IPS DF 6.9 (cell line): ENCODE results near the gene HPS6.
"Not testable (repeated sequence)": the region's sequence is repeated elsewhere in the genome, so short reads cannot be mapped to it uniquely, and the experiment has no call there.

Experiments used
- DNase-seq: peaks from one replicate; pipeline ENCODE4 v3.0.0-alpha.2; 2013; ENCODE audit warnings: low read depth, low spot score
- H3K27ac ChIP-seq: one replicate; pipeline ENCODE4 v1.5.1; 2013; ENCODE audit warnings: low read length, control low read depth
- H3K27me3 ChIP-seq: 2 replicates; pipeline ENCODE4 v1.6.1; 2013; ENCODE audit warnings: mild to moderate bottlenecking, low read length; ENCODE audit not compliant: control insufficient read depth, insufficient read depth
- H3K36me3 ChIP-seq: 2 replicates; pipeline ENCODE4 v1.6.1; 2013; ENCODE audit warnings: low read length; ENCODE audit not compliant: control insufficient read depth, insufficient read depth
- H3K4me1 ChIP-seq: 2 replicates; pipeline ENCODE4 v1.6.1; 2013; ENCODE audit warnings: low read length; ENCODE audit not compliant: control insufficient read depth, insufficient read depth
- H3K4me3 ChIP-seq: 2 replicates; pipeline ENCODE4 v1.5.1; 2013; ENCODE audit warnings: mild to moderate bottlenecking, low read length
- H3K9me3 ChIP-seq: 2 replicates; pipeline ENCODE4 v1.6.1; 2013; ENCODE audit warnings: low read length, inconsistent platforms; ENCODE audit not compliant: control insufficient read depth, insufficient read depth
- WGBS: extraction: QIAGEN DNeasy Blood & Tissue Kit; methylation state at CpG from one replicate; pipeline ENCODE4 v1.1.7; 2013; ENCODE audit warnings: mixed read lengths, missing lambda C conversion rate; ENCODE audit not compliant: insufficient read length, insufficient coverage; 5-methylcytosine and 5-hydroxymethylcytosine counted together

The HPS6 gene

DNA sequence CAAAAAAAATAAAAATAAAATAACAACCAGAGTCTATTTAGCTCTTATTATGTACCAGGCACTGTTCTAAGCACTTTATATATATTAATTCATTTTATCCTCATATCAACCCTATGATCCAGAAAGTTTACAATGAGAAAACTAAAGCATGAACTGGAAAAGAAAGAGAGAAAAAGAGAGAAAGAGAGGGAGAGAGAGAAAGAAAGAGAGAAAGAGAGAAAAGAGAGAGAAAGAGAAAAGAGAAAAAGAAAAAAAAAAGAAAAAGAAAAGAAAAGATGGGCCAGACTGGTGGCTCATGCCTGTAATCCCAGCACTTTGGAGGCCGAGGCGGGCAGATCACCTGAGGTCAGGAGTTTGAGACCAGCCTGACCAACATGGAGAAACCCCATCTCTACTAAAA, 19.1 kb upstream of the HPS6 start:
- H3K27me3 ChIP-seq: no peaks in the 10 kb centered on the region
- H3K4me3 ChIP-seq: no peak overlapping the region
- H3K36me3 ChIP-seq: no peaks in the 10 kb centered on the region
- H3K4me1 ChIP-seq: no peaks in the 10 kb centered on the region
- no CpG with 5 or more reads among the region's 2 CpGs for WGBS
- H3K27ac ChIP-seq: no peak overlapping the region
- DNase-seq: no peak
- no peaks in the 10 kb centered on the region for H3K9me3 ChIP-seq

DNA sequence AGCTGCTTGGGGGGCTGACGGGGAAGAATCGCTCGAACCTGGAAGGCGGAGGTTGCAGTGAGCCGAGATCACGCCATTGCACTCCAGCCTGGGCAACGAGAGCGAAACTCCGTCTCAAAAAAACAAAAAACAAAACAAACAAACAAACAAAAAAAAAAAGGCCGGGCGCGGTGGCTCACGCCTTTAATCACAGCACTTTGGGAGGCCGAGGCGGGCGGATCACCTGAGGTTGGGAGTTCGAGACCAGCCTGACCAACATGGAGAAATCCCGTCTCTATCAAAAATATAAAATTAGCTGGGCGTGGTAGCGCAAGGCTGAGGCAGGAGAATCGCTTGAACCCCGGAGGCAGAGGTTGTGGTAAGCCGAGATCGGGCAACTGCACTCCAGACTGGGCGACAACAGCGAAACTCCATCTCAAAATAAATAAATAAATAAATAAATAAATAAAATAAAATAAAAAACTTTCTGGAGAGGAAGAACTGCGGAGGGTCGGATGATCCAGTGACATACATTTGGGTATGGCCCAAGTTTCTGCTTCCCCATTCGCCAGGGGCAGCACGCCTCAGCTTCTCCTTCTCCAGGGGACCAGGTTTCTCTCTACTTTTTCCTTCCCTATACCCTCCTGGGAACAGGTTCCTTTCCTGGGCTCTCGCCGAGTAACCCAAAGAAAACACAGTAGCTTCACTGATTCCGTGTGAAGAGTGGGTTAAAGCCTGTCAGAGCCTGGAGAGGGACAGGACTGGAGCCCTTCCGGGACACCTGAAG, 10.1 kb upstream of the HPS6 start:
- H3K27ac ChIP-seq, H3K4me1 ChIP-seq: not testable (repeated sequence)

DNA sequence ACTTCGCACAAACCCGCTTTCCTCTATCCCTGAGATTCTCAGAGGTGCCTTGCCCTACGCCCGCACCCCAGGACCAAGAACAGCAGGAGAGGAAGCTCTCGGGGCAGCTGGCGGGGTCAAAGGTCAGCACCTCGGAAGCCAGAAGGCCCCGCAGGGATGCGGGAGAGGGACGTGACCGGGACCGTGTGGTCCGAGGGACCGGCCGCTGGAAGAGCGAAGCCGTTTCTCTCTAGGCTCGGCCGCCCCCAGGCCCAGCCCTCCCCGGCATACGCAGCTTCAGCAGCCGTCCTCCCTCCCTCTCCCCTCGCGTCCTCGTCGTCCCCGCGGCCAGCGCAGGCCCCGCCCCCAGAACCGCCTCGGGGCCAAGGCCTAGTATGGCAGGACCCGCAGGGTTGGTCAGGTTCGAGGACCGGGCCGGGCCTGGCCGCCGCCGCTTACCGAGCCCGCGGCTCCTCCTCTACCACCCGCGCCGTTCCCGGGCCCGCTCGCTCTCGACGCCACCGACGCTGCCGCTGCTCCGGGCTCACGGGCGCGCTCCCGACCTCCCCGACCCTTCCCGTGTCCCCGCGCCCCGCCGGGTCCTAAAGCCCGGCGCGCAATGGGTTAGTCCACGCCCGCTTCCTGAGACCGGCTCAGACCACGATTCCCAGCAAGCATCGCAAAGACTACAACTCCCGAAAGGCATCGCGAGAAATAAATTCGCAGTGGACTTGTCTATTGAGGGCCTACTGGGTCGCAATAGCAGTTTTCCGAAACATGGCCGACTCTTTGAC, 9.3 kb upstream of the HPS6 start, which contains the start of gene ARMH3:
Gene ARMH3, minus strand, starts transcription at position 527 of the 773 bp plus-strand sequence. CDS start 16,059 bp downstream, outside the sequence.
- Histone ChIP-seq H3K9me3 (no peaks in the 10 kb centered on the region), H3K4me3 (peak within 1 kb of the TSS; percentile 79), H3K4me1 (no peaks in the 10 kb centered on the region), H3K27me3 (no peaks in the 10 kb centered on the region), H3K36me3 (no peaks in the 10 kb centered on the region), H3K27ac (no peak within 1 kb of the TSS)
- no CpG with 5 or more reads among the region's 79 CpGs for WGBS
- peak; percentile 94 for DNase-seq

More for the DNA sequence above, 10.1 kb upstream of the HPS6 start:
- not testable (repeated sequence) for DNase-seq, H3K9me3 ChIP-seq, H3K27me3 ChIP-seq, H3K36me3 ChIP-seq
- no CpG with 5 or more reads among the region's 34 CpGs for WGBS
- H3K4me3 ChIP-seq: peak overlapping the region; percentile 79

- H3K4me1 ChIP-seq: no peaks in the 10 kb centered on the region
- H3K4me3 ChIP-seq: no peak overlapping the region
- DNase-seq: no peak
- no peak overlapping the region for H3K27ac ChIP-seq
- H3K27me3 ChIP-seq: no peaks in the 10 kb centered on the region
- H3K9me3 ChIP-seq: no peaks in the 10 kb centered on the region
- H3K36me3 ChIP-seq: no peaks in the 10 kb centered on the region
These were observed 5.2 kb upstream of the HPS6 start for GRCh38 chr10:102059987-102060386.

DNA sequence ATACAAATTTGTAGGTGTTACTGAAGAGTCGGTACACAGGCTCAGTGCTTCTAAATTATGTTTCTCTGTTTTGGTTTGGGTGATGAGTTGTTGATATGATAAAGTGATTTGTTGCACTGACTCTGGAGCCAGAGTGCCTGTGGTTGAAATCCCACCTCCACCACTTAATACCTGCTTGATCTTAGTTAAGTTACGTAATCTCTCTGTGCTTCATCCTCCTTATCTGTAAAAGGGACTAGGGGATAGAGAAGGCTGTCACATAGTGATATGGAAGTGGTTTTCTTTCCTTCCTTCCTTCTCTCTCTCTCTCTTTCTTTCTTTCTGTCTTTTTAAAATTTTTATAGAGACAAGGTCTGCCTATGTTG, 664 bp upstream of the HPS6 start:
- DNase-seq: no peak
- Histone ChIP-seq H3K27me3 (no peaks in the 10 kb centered on the region), H3K27ac (no peak overlapping the region), H3K4me3 (no peak overlapping the region), H3K36me3 (peaks cover 4% of the 10 kb centered on the region; the same call in 1 of the 2 replicates), H3K9me3 (no peaks in the 10 kb centered on the region), H3K4me1 (peaks cover 3% of the 10 kb centered on the region)
- WGBS: no CpG with 5 or more reads among the region's 2 CpGs

DNA sequence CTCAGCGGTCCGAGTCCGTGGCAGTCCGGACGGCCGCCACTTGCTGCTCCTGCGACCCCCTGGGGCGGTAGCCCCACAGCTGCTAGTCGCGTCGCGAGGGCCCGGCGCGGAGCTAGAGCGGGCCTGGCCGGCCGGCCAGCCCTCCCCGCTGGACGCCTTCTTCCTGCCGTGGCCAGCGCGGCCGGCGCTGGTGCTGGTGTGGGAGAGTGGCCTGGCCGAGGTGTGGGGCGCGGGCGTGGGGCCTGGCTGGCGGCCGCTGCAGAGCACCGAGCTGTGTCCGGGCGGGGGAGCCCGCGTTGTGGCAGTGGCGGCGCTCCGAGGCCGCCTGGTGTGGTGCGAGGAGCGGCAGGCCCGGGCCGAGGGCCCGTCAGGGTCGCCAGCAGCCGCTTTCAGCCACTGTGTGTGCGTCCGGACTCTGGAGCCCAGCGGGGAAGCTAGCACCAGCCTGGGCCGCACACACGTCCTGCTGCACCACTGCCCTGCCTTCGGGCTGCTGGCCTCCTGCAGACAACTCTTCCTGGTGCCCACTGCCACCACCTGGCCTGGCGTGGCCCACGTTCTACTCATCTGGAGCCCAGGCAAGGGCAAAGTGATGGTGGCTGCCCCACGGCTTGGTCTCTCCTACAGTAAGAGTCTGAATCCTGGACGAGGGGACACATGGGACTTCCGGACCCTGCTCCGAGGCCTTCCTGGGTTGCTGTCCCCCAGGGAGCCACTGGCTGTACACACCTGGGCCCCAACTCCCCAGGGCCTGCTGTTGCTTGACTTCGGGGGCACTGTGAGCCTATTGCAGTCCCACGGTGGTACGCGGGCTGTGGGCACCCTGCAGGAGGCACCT, 631 bp downstream of the HPS6 start:
- WGBS: no CpG with 5 or more reads among the region's 63 CpGs
- H3K9me3 ChIP-seq: no peaks in the 10 kb centered on the region
- H3K27me3 ChIP-seq: no peaks in the 10 kb centered on the region
- DNase-seq: no peak
- H3K4me1 ChIP-seq: peaks cover 3% of the 10 kb centered on the region
- peak overlapping the region; percentile 80 for H3K4me3 ChIP-seq
- peaks cover 4% of the 10 kb centered on the region; the same call in 1 of the 2 replicates for H3K36me3 ChIP-seq
- no peak overlapping the region for H3K27ac ChIP-seq

- no peaks in the 10 kb centered on the region for H3K27me3 ChIP-seq
- WGBS: no CpG with 5 or more reads among the region's 16 CpGs
- H3K4me1 ChIP-seq: peaks cover 3% of the 10 kb centered on the region
- H3K9me3 ChIP-seq: no peaks in the 10 kb centered on the region
- no peak overlapping the region for H3K27ac ChIP-seq
- peaks cover 4% of the 10 kb centered on the region; the same call in 1 of the 2 replicates for H3K36me3 ChIP-seq
- DNase-seq: no peak
- H3K4me3 ChIP-seq: no peak overlapping the region
These were observed 1.4 kb downstream of the HPS6 start for GRCh38 chr10:102066399-102067088.

DNA sequence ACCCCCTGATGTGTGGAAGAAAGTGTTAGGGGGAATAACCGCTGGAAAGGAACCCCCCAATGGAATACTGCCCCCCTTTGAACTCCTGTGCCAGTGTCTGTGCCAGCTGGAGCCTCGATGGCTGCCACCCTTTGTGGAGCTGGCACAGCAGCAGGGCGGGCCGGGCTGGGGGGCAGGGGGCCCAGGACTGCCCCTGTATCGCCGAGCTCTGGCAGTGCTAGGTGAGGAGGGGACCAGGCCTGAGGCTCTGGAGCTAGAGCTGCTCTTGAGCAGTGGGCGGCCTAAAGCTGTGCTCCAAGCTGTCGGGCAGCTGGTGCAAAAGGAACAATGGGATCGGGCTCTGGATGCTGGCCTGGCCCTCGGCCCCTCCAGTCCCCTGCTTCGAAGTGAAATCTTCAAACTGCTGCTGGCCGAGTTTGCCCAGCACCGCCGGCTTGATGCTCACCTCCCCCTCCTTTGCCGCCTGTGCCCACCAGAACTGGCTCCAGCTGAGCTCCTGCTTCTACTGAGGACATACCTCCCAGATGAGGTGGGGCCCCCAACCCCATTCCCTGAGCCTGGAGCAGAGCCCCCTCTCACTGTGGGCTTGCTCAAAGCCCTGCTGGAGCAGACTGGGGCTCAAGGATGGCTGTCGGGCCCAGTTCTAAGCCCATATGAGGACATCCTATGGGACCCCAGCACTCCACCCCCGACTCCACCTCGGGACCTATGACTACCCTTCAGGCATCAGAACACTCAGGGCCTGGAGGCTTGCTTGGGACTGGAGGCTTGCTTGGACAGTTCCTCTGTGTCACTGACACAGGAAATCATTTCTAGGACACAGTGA, 2.2 kb downstream of the HPS6 start:
- WGBS: no CpG with 5 or more reads among the region's 18 CpGs
- H3K36me3 ChIP-seq: peaks cover 4% of the 10 kb centered on the region; the same call in 1 of the 2 replicates
- H3K4me1 ChIP-seq: peaks cover 3% of the 10 kb centered on the region
- no peak for DNase-seq
- H3K27ac ChIP-seq: no peak overlapping the region
- H3K27me3 ChIP-seq: no peaks in the 10 kb centered on the region
- no peaks in the 10 kb centered on the region for H3K9me3 ChIP-seq
- no peak overlapping the region for H3K4me3 ChIP-seq

- no CpG with 5 or more reads among the region's 1 CpG for WGBS
- DNase-seq: no peak
- Histone ChIP-seq H3K4me1 (peaks cover 3% of the 10 kb centered on the region), H3K9me3 (no peaks in the 10 kb centered on the region), H3K4me3 (no peak overlapping the region), H3K27ac (no peak overlapping the region), H3K36me3 (peaks cover 4% of the 10 kb centered on the region; the same call in 1 of the 2 replicates), H3K27me3 (no peaks in the 10 kb centered on the region)
These were observed 3.1 kb downstream of the HPS6 start for GRCh38 chr10:102068216-102068615.
